K562 (cell line): Measurements from ENCODE around the gene ETHE1. TPM values are rescaled to one million over a fixed set of nuclear protein-coding genes. Genes with fewer than 3 reads are reported as not detected.

Experiments
- KDM4B ChIP-seq, 2 experiments: fragments of 450-650 bp in 1 of 2; sonication (generic) in 1 of 2; IDR thresholded peaks; 2 replicates each; pipeline ENCODE4 v1.6.1; 2016 to 2017; ENCODE audit warnings: borderline replicate concordance in 2 of 2, antibody characterized with exemption in 1 of 2, low read depth in 1 of 2, mild to moderate bottlenecking in 1 of 2
- PHTF2 ChIP-seq: fragments of 250-450 bp; sonication (Bioruptor Pico); IDR thresholded peaks from 2 replicates; pipeline ENCODE4 v1.5.0; 2021; ENCODE audit warnings: mild to moderate bottlenecking
- PURB ChIP-seq: sonication (generic); formaldehyde crosslinking; IDR thresholded peaks from 2 replicates; pipeline ENCODE4 v1.9.0; 2021; ENCODE audit warnings: low read depth, mild to moderate bottlenecking, missing genetic modification reagents
- WHSC1 ChIP-seq: IDR thresholded peaks from one replicate; pipeline ENCODE4 v1.6.1; 2012; ENCODE audit warnings: low read length, control low read depth, inconsistent platforms
- ZBTB1 ChIP-seq: sonication (generic); formaldehyde crosslinking; IDR thresholded peaks from 2 replicates; pipeline ENCODE4 v1.8.1; 2023; ENCODE audit warnings: missing genetic modification reagents, low read depth, mild to moderate bottlenecking, borderline replicate concordance
- ZBTB17 ChIP-seq: fragments of 450-650 bp; formaldehyde crosslinking; IDR thresholded peaks from 2 replicates; pipeline ENCODE4 v1.4.0; 2020; ENCODE audit warnings: mild to moderate bottlenecking
- ZNF274 ChIP-seq: IDR thresholded peaks from 2 replicates; pipeline ENCODE4 v1.6.1; 2011; ENCODE audit warnings: low read depth, mild to moderate bottlenecking, low read length, moderate library complexity, borderline replicate concordance
- ZNF589 ChIP-seq: fragments of 200-800 bp; sonication (Bioruptor generic); IDR thresholded peaks from 2 replicates; pipeline ENCODE4 v1.6.1; 2016; ENCODE audit warnings: low read depth, missing genetic modification characterization, missing compliant biosample characterization
- polyA plus RNA-seq, 8 experiments: library from polyadenylated mRNA; depleted of rRNA in 4 of 8; stranded (reverse) in 5 of 8; unstranded in 3 of 8; fragments of >200 nt; fragmentation: Nextera tagmentation in 2 of 8; fragmentation: Illumina TruSeq in 1 of 8; extraction: Ambion mirVana in 2 of 8; extraction: Trizol in 1 of 8; gene quantifications; 2 replicates each; pipeline versions ENCODE4 v1.2.1 to v1.2.3, GENCODE V29; 2011 to 2014; ENCODE audit warnings: inconsistent platforms in 1 of 8, missing spikeins in 1 of 8
- total RNA-seq, 7 experiments: library from RNA; depleted of rRNA in 6 of 7; stranded (reverse); fragments of >200 nt in 6 of 7; fragmentation: Illumina TruSeq in 2 of 7; extraction: Trizol in 2 of 7; gene quantifications; 2 replicates each; pipeline versions ENCODE4 v1.2.1 to v1.2.3, GENCODE V29; 2011 to 2021; ENCODE audit warnings: low replicate concordance in 1 of 7
- TF ChIP-seq, protein P1 (sequence below): fragments of 250-450 bp; sonication (Bioruptor Pico); IDR thresholded peaks from 2 replicates; pipeline ENCODE4 v1.4.0; 2020
- TF ChIP-seq, protein P2 (sequence below), 2 experiments: fragments of 450-650 bp; IDR thresholded peaks; 2 replicates each; pipeline ENCODE4 v1.6.1; 2016; ENCODE audit warnings: mild to moderate bottlenecking in 2 of 2, borderline replicate concordance in 1 of 2, low read depth in 1 of 2, moderate library complexity in 1 of 2

The ETHE1 gene
- total and polyA plus RNA-seq, 9 of the 15 experiments (the other 6 are each of a cell fraction or from before 2014, with no cell fraction given), result 2.9 to 21.0 (median 10.2) TPM

DNA sequence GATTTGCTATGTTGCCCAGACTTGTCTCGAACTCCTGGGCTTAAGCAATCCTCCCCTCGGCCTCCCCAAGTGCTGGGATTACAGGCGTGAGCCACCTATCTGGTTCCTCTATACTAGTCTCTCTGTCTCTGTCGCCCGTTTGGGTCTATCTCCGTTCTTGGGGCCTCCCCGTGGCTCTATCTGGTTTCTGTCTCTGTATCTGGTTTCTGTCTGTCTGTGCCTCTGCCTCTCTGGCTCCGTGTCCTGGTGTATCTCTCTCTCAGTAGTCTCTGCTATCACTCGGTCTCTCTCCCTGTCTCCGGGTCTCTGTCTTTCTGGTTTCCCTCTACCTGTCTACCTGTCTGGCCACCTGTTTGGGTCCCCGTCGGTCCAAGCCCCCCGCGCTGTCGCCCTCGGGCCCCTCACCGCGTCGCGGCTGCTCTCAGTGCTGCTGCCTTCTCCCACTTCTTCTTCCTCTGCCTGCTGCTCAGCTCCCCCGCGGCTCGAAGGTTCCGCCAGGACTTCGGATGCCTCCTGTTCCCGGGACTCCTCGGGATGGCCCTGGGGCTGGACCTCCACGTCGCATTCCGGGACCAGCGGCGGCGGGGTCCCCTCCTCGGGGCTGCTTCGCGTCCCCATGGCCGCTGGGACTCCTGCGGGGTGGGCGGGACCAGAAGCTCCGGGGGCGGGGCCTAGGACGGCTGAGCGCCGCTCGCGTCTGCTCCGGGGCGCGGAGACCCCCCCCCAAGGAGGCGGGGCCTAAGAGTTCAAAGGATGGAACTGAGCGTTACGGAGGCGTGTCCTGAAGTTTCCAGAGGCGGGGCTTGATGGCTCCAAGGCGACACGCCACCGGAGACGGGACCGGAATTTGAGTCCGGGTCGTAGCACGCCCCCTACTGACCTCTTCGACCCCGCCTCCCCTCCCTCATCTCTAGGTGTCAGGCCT is 23.2 kb downstream of the ETHE1 start (continued):
- TF ChIP-seq, protein P1, sequence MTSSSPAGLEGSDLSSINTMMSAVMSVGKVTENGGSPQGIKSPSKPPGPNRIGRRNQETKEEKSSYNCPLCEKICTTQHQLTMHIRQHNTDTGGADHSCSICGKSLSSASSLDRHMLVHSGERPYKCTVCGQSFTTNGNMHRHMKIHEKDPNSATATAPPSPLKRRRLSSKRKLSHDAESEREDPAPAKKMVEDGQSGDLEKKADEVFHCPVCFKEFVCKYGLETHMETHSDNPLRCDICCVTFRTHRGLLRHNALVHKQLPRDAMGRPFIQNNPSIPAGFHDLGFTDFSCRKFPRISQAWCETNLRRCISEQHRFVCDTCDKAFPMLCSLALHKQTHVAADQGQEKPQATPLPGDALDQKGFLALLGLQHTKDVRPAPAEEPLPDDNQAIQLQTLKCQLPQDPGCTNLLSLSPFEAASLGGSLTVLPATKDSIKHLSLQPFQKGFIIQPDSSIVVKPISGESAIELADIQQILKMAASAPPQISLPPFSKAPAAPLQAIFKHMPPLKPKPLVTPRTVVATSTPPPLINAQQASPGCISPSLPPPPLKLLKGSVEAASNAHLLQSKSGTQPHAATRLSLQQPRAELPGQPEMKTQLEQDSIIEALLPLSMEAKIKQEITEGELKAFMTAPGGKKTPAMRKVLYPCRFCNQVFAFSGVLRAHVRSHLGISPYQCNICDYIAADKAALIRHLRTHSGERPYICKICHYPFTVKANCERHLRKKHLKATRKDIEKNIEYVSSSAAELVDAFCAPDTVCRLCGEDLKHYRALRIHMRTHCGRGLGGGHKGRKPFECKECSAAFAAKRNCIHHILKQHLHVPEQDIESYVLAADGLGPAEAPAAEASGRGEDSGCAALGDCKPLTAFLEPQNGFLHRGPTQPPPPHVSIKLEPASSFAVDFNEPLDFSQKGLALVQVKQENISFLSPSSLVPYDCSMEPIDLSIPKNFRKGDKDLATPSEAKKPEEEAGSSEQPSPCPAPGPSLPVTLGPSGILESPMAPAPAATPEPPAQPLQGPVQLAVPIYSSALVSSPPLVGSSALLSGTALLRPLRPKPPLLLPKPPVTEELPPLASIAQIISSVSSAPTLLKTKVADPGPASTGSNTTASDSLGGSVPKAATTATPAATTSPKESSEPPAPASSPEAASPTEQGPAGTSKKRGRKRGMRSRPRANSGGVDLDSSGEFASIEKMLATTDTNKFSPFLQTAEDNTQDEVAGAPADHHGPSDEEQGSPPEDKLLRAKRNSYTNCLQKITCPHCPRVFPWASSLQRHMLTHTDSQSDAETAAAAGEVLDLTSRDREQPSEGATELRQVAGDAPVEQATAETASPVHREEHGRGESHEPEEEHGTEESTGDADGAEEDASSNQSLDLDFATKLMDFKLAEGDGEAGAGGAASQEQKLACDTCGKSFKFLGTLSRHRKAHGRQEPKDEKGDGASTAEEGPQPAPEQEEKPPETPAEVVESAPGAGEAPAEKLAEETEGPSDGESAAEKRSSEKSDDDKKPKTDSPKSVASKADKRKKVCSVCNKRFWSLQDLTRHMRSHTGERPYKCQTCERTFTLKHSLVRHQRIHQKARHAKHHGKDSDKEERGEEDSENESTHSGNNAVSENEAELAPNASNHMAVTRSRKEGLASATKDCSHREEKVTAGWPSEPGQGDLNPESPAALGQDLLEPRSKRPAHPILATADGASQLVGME, result no peak
- TF ChIP-seq ZNF274 (no peak), ZBTB17 (CRISPR knock-in tag) (no peak), WHSC1 (no peak), PHTF2 (no peak), ZBTB1 (CRISPR knock-in tag) (no peak), KDM4B (IDR thresholded peaks at IDR 0.05; ENCODE audit: borderline replicate concordance in 2 of 2, low read depth in 1 of 2) (no peak), ZNF589 (CRISPR knock-in tag) (no peak), PURB (CRISPR knock-in tag) (no peak)
- TF ChIP-seq, protein P2, sequence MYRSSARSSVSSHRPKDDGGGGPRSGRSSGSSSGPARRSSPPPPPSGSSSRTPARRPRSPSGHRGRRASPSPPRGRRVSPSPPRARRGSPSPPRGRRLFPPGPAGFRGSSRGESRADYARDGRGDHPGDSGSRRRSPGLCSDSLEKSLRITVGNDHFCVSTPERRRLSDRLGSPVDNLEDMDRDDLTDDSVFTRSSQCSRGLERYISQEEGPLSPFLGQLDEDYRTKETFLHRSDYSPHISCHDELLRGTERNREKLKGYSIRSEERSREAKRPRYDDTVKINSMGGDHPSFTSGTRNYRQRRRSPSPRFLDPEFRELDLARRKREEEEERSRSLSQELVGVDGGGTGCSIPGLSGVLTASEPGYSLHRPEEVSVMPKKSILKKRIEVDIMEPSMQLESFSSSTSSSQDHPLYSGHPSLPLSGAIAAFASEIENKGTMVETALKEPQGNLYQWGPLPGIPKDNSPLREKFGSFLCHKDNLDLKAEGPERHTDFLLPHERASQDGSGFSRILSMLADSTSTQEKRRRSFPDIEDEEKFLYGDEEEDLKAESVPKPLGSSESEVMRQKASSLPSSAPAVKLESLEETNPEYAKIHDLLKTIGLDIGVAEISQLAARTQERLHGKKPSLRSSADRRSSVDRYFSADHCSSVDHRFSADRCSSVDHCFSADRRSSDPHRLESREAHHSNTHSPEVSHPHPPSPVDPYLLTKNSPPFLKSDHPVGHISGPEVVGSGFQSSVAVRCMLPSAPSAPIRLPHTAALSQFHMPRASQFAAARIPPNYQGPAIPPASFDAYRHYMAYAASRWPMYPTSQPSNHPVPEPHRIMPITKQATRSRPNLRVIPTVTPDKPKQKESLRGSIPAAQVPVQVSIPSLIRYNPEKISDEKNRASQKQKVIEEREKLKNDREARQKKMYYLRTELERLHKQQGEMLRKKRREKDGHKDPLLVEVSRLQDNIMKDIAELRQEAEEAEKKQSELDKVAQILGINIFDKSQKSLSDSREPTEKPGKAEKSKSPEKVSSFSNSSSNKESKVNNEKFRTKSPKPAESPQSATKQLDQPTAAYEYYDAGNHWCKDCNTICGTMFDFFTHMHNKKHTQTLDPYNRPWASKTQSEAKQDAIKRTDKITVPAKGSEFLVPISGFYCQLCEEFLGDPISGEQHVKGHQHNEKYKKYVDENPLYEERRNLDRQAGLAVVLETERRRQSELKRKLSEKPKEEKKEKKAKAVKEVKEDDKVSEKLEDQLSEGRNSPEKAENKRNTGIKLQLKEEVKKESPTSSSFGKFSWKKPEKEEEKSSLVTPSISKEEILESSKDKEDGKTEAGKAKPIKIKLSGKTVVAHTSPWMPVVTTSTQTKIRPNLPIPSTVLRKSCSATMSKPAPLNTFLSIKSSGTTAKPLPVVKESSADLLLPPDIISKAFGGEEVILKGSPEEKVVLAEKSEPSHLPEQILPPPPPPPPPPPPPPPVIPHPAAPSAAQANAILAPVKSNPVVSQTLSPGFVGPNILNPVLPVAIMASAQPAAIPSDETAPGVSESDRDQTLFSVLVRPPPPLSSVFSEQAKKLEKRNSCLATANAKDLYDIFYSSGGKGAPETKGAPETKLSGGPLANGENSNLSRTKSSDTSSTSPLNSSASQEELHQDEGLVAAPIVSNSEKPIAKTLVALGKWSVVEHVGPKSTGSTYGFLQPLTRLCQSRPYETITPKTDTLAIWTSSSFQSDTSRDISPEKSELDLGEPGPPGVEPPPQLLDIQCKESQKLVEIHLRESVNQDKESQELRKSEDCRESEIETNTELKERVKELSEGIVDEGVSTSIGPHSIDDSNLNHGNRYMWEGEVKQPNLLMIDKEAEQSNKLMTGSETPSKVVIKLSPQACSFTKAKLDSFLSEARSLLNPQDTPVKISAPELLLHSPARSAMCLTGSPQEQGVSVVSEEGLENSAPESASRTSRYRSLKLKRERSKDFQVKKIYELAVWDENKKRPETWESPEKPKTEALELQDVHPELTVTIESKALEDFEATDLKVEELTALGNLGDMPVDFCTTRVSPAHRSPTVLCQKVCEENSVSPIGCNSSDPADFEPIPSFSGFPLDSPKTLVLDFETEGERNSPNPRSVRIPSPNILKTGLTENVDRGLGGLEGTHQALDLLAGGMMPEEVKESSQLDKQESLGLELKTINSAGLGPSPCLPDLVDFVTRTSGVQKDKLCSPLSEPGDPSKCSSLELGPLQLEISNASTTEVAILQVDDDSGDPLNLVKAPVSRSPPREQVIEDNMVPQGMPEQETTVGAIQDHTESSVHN (IDR thresholded peaks at IDR 0.05; ENCODE audit: borderline replicate concordance in 1 of 2, low read depth in 1 of 2), result no peak
